WTC11 (cell line): Measurements from ENCODE around the gene TPST2. TPM values are rescaled to one million over a fixed set of nuclear protein-coding genes. Genes with fewer than 3 reads are reported as not detected.
A peak's percentile ranks its signal among the peaks of the same experiment; 100 is the strongest.

ENCODE experiments used
- ATAC-seq: fragments of 200-7000 bp; cut with Tn5 transposase; 2 replicates; pipeline ENCODE4 v1.10.0; 2021; ENCODE audit warnings: mild to moderate bottlenecking, moderate library complexity
- Bru-seq: library from RNA; stranded (reverse); fragments of 400-500 nt; gene quantifications from one replicate; lab custom pipeline; 2021; lab: Mats Ljungman, UMichigan
- CTCF ChIA-PET: fragments of 300-600 bp; sonication (Branson Sonifier 250); formaldehyde crosslinking; loops from one replicate; lab custom pipeline; 2021; ENCODE audit warnings: antibody characterized with exemption; lab: Charles Lee
- POLR2A ChIA-PET: fragments of 350-600 bp; sonication (Branson Sonifier 250); formaldehyde crosslinking; loops from one replicate; lab custom pipeline; 2021; ENCODE audit warnings: antibody characterized with exemption; lab: Charles Lee
- DNase-seq: peaks from one replicate; pipeline ENCODE4 v3.0.0; 2021; ENCODE audit warnings: low spot score
- H3K27ac Mint-ChIP-seq: 2 replicates; pipeline ENCODE4 v1.8.0; 2021; ENCODE audit warnings: mixed read lengths
- H3K27me3 Mint-ChIP-seq: 2 replicates; pipeline ENCODE4 v1.8.0; 2021; ENCODE audit warnings: low read depth, mild to moderate bottlenecking, moderate library complexity, mixed read lengths
- H3K36me3 Mint-ChIP-seq: 2 replicates; pipeline ENCODE4 v1.8.0; 2021; ENCODE audit warnings: mixed read lengths
- H3K4me1 Mint-ChIP-seq: 2 replicates; pipeline ENCODE4 v1.8.0; 2022; ENCODE audit warnings: mixed read lengths
- H3K4me3 Mint-ChIP-seq: 2 replicates; pipeline ENCODE4 v1.8.0; 2021; ENCODE audit warnings: mild to moderate bottlenecking, moderate library complexity, mixed read lengths
- H3K9me3 Mint-ChIP-seq: 2 replicates; pipeline ENCODE4 v1.8.0; 2021; ENCODE audit warnings: mixed read lengths
- CREB1 ChIP-seq: sonication (generic); formaldehyde crosslinking; IDR thresholded peaks from 2 replicates; pipeline ENCODE4 v1.8.0; 2023; ENCODE audit warnings: mild to moderate bottlenecking, missing genetic modification reagents
- CREM ChIP-seq: sonication (generic); formaldehyde crosslinking; IDR thresholded peaks from 2 replicates; pipeline ENCODE4 v1.8.1; 2022; ENCODE audit warnings: mild to moderate bottlenecking, missing genetic modification reagents, moderate library complexity
- FOXJ3 ChIP-seq: sonication (generic); formaldehyde crosslinking; IDR thresholded peaks from 2 replicates; pipeline ENCODE4 v1.9.0; 2021; ENCODE audit warnings: missing genetic modification reagents, mild to moderate bottlenecking, borderline replicate concordance
- FOXP4 ChIP-seq: sonication (generic); formaldehyde crosslinking; IDR thresholded peaks from 2 replicates; pipeline ENCODE4 v1.8.0; 2022; ENCODE audit warnings: mild to moderate bottlenecking, missing genetic modification reagents
- GRHL2 ChIP-seq: fragments of 250-450 bp; sonication (Bioruptor Pico); IDR thresholded peaks from 2 replicates; pipeline ENCODE4 v1.8.0; 2022; ENCODE audit warnings: mild to moderate bottlenecking, moderate library complexity; ENCODE audit not compliant: insufficient replicate concordance, severe bottlenecking
- GTF2I ChIP-seq: fragments of 250-450 bp; sonication (Bioruptor Pico); conservative IDR thresholded peaks from 2 replicates; pipeline ENCODE4 v1.4.0; 2021; ENCODE audit warnings: mild to moderate bottlenecking
- HMGA2 ChIP-seq: fragments of 250-450 bp; sonication (Bioruptor Pico); IDR thresholded peaks from 2 replicates; pipeline ENCODE4 v1.4.0; 2021; ENCODE audit warnings: mild to moderate bottlenecking, moderate library complexity
- JAZF1 ChIP-seq: fragments of 250-450 bp; sonication (Bioruptor Pico); IDR thresholded peaks from 2 replicates; pipeline ENCODE4 v1.9.0; 2021; ENCODE audit warnings: moderate library complexity, mild to moderate bottlenecking, inconsistent platforms
- KAT7 ChIP-seq: sonication (generic); formaldehyde crosslinking; IDR thresholded peaks from 2 replicates; pipeline ENCODE4 v1.8.1; 2023; ENCODE audit warnings: missing genetic modification reagents, mild to moderate bottlenecking, borderline replicate concordance
- MAX ChIP-seq: sonication (generic); formaldehyde crosslinking; IDR thresholded peaks from 2 replicates; pipeline ENCODE4 v1.8.0; 2022; ENCODE audit warnings: mild to moderate bottlenecking, missing genetic modification reagents
- PRDM15 ChIP-seq: sonication (generic); formaldehyde crosslinking; IDR thresholded peaks from 2 replicates; pipeline ENCODE4 v1.8.0; 2022; ENCODE audit warnings: missing genetic modification reagents
- PRRX2 ChIP-seq: fragments of 250-450 bp; sonication (Bioruptor Pico); IDR thresholded peaks from 2 replicates; pipeline ENCODE4 v1.8.0; 2021; ENCODE audit warnings: mild to moderate bottlenecking
- SP1 ChIP-seq: sonication (generic); formaldehyde crosslinking; conservative IDR thresholded peaks from 2 replicates; pipeline ENCODE4 v1.8.1; 2022; ENCODE audit warnings: missing genetic modification reagents
- TEAD1 ChIP-seq: sonication (generic); formaldehyde crosslinking; IDR thresholded peaks from 2 replicates; pipeline ENCODE4 v1.8.0; 2022; ENCODE audit warnings: mild to moderate bottlenecking, missing genetic modification reagents
- TP53 ChIP-seq: sonication (generic); formaldehyde crosslinking; IDR thresholded peaks from 2 replicates; pipeline ENCODE4 v1.8.1; 2023; ENCODE audit warnings: mild to moderate bottlenecking, missing genetic modification reagents
- USF1 ChIP-seq: sonication (generic); formaldehyde crosslinking; IDR thresholded peaks from 2 replicates; pipeline ENCODE4 v1.8.0; 2022; ENCODE audit warnings: mild to moderate bottlenecking, missing genetic modification reagents
- ZBTB21 ChIP-seq: sonication (generic); formaldehyde crosslinking; IDR thresholded peaks from 2 replicates; pipeline ENCODE4 v1.8.1; 2023; ENCODE audit warnings: mild to moderate bottlenecking, missing genetic modification reagents, borderline replicate concordance
- ZNF219 ChIP-seq: sonication (generic); formaldehyde crosslinking; IDR thresholded peaks from 2 replicates; pipeline ENCODE4 v1.8.0; 2023; ENCODE audit warnings: missing genetic modification reagents, mild to moderate bottlenecking, borderline replicate concordance
- ZNF423 ChIP-seq: fragments of 250-450 bp; sonication (Bioruptor Pico); IDR thresholded peaks from 2 replicates; pipeline ENCODE4 v2.1.2; 2022; ENCODE audit warnings: mild to moderate bottlenecking, moderate library complexity
- ZNF425 ChIP-seq: fragments of 250-450 bp; sonication (Bioruptor Pico); conservative IDR thresholded peaks from 2 replicates; pipeline ENCODE4 v1.9.0; 2021; ENCODE audit warnings: mild to moderate bottlenecking
- long read RNA-seq, 3 experiments: library from RNA in 1 of 3; library from capped mRNA in 1 of 3; library from polyadenylated mRNA in 1 of 3; unstranded in 2 of 3; stranded (forward) in 1 of 3; transcript quantifications; one replicate each; pipeline ENCODE4 v2.0.0, GENCODE V29; 2021
- total RNA-seq: library from RNA; stranded (reverse); gene quantifications from 3 replicates; pipeline ENCODE4 v1.2.3, GENCODE V29; 2021

TPST2 gene
- 57.6 to 84.2 TPM (median 75.0 TPM) in 3 replicates for total RNA-seq
- Bru-seq, nascent RNA = percentile 74 among the genes with signal in this experiment
- long read RNA-seq, experiment 1, full-length matches to known transcripts = 183 of 250 reads
- long read RNA-seq, experiment 1, partial matches to known transcripts = 24 of 250 reads
- long read RNA-seq, experiment 1, other reads (novel, unspliced or antisense) = 43 of 250 reads
- long read RNA-seq, experiment 2, full-length matches to known transcripts = 42 of 92 reads
- long read RNA-seq, experiment 2, partial matches to known transcripts = 29 of 92 reads
- long read RNA-seq, experiment 2, other reads (novel, unspliced or antisense) = 21 of 92 reads
- long read RNA-seq, experiment 3, full-length matches to known transcripts = 50 of 68 reads
- long read RNA-seq, experiment 3, partial matches to known transcripts = 2 of 68 reads
- long read RNA-seq, experiment 3, other reads (novel, unspliced or antisense) = 16 of 68 reads

- peak within 1 kb of the TSS; percentile 86 for H3K27ac Mint-ChIP-seq
- ATAC-seq = peak; percentile 80
- CTCF ChIA-PET = interaction anchor here (0.6 to 2.1 kb wide), 7 partner anchors 10 to 83 kb away, joined by 3 to 4 read pairs (median 3); no protein-coding TSS in a partner anchor
- H3K4me3 Mint-ChIP-seq = peak within 1 kb of the TSS; percentile 85
- TF ChIP-seq GTF2I (CRISPR knock-in tag) = peak; percentile 64; the same call in 1 of the 2 replicates
- TF ChIP-seq ZNF219 (CRISPR knock-in tag) = no peak
- 0 out of 2 replicates have a peak, but pooled peaks have one; percentile 64 for TF ChIP-seq TEAD1
- no peak for TF ChIP-seq PRRX2
- peak; percentile 86 for TF ChIP-seq ZNF423
- peak; percentile 79 for TF ChIP-seq SP1 (CRISPR knock-in tag)
- TF ChIP-seq TP53 (CRISPR knock-in tag) = peak; percentile 77; the same call in 1 of the 2 replicates
- TF ChIP-seq FOXJ3 (CRISPR knock-in tag) = no peak
- no peak for TF ChIP-seq CREM (CRISPR knock-in tag)
- 0 out of 2 replicates have a peak, but pooled peaks have one; percentile 41 for TF ChIP-seq FOXP4 (CRISPR knock-in tag)
- 0 out of 2 replicates have a peak, but pooled peaks have one; percentile 66 for TF ChIP-seq KAT7 (CRISPR knock-in tag)
- H3K9me3 Mint-ChIP-seq = peaks cover 6% of the 10 kb centered on the region; the same call in 1 of the 2 replicates
- peaks cover 46% of the 10 kb centered on the region for H3K4me1 Mint-ChIP-seq
- peaks cover 15% of the 10 kb centered on the region for H3K36me3 Mint-ChIP-seq
- POLR2A ChIA-PET = interaction anchor here (0.9 to 1.9 kb wide), 4 partner anchors 10 to 107 kb away, joined by 3 to 4 read pairs (median 4); partner anchors contain the start of genes CRYBB1, HPS4 and SRRD
- no peaks in the 10 kb centered on the region; the same call in 1 of the 2 replicates for H3K27me3 Mint-ChIP-seq
- DNase-seq = peak; percentile 75
Measured at GRCh38 chr22:26589845-26590736, at the start of gene TPST2. TSS of gene TPST2 (minus strand) at chr22:26590132. CDS start at chr22:26541630, 48,502 bp downstream.

- peaks cover 3% of the 10 kb centered on the region; the same call in 1 of the 2 replicates for H3K9me3 Mint-ChIP-seq
- H3K4me1 Mint-ChIP-seq = peaks cover 48% of the 10 kb centered on the region
- ChIA-PET POLR2A (no interaction called here), CTCF (no interaction called here)
- DNase-seq = no peak
- ATAC-seq = no peak
- no peak overlapping the region for H3K27ac Mint-ChIP-seq
- H3K4me3 Mint-ChIP-seq = no peak overlapping the region
- TF ChIP-seq ZBTB21 (no peak), USF1 (CRISPR knock-in tag) (no peak), MAX (CRISPR knock-in tag) (no peak)
- H3K27me3 Mint-ChIP-seq = peaks cover 5% of the 10 kb centered on the region; the same call in 1 of the 2 replicates
- H3K36me3 Mint-ChIP-seq = no peaks in the 10 kb centered on the region
Measured at GRCh38 chr22:26636296-26636695, 46.4 kb upstream of the TPST2 start.

GRCh38 chr22:26635117-26635516, 45.2 kb upstream of the TPST2 start:
- Mint-ChIP-seq H3K27me3 (peaks cover 5% of the 10 kb centered on the region; the same call in 1 of the 2 replicates), H3K4me1 (peaks cover 36% of the 10 kb centered on the region), H3K4me3 (no peak overlapping the region), H3K9me3 (peaks cover 8% of the 10 kb centered on the region; the same call in 1 of the 2 replicates), H3K27ac (no peak overlapping the region), H3K36me3 (no peaks in the 10 kb centered on the region)
- ChIA-PET POLR2A (no interaction called here), CTCF (no interaction called here)
- DNase-seq = no peak
- no peak for ATAC-seq
- TF ChIP-seq CREB1 (CRISPR knock-in tag) = no peak
- TF ChIP-seq GTF2I (CRISPR knock-in tag) = no peak
- no peak for TF ChIP-seq PRDM15
- no peak for TF ChIP-seq JAZF1 (CRISPR knock-in tag)
- TF ChIP-seq GRHL2 (CRISPR knock-in tag) = no peak
- TF ChIP-seq HMGA2 = no peak
- TF ChIP-seq ZNF425 (CRISPR knock-in tag) = no peak
- TF ChIP-seq PRRX2 = no peak
